ENCODE results near the gene ZNF785. TPM values are rescaled to one million over a fixed set of nuclear protein-coding genes. Genes with fewer than 3 reads are reported as not detected.
"Not testable (repeated sequence)": the region's sequence is repeated elsewhere in the genome, so short reads cannot be mapped to it uniquely, and the experiment has no call there.

ZNF785 gene
- total RNA-seq, 1 donor: 8.1 TPM

- H3K4me3 ChIP-seq (ENCODE audit: low read depth, low read length): no peak overlapping the region
- TF ChIP-seq, protein P1, sequence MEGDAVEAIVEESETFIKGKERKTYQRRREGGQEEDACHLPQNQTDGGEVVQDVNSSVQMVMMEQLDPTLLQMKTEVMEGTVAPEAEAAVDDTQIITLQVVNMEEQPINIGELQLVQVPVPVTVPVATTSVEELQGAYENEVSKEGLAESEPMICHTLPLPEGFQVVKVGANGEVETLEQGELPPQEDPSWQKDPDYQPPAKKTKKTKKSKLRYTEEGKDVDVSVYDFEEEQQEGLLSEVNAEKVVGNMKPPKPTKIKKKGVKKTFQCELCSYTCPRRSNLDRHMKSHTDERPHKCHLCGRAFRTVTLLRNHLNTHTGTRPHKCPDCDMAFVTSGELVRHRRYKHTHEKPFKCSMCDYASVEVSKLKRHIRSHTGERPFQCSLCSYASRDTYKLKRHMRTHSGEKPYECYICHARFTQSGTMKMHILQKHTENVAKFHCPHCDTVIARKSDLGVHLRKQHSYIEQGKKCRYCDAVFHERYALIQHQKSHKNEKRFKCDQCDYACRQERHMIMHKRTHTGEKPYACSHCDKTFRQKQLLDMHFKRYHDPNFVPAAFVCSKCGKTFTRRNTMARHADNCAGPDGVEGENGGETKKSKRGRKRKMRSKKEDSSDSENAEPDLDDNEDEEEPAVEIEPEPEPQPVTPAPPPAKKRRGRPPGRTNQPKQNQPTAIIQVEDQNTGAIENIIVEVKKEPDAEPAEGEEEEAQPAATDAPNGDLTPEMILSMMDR (IDR thresholded peaks at IDR 0.05; ENCODE audit: insufficient read depth, low read length): no peak
- DNase-seq (ENCODE audit: low read depth): no peak
These were observed 46.2 kb downstream of the ZNF785 start for GRCh38 chr16:30539000-30539964.

- H3K4me3 ChIP-seq (ENCODE audit: low read depth, low read length); DNase-seq (ENCODE audit: low read depth): not testable (repeated sequence)
These were observed 49.0 kb downstream of the ZNF785 start for GRCh38 chr16:30536391-30537024.

DNA sequence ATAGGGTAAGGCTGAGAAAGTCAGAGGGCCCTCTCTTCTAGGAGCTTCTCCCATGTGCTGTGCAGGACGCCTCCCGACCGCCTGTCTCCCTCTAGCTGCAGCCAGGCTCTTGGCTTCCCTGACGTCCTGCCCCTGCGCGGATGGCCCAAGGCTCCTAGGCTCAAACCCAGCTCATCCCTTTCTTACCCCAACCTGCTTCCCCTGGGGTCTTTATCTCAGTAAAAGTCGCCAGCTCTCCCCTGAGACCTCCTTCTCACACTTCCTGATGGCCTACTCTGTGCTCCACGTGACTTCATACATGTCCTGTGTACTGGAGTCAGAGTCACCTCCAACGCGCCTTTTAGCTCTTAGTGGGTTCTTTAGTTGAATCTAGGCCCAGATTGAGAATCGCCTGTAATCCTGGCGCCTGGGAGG, 49.7 kb downstream of the ZNF785 start:
- TF ChIP-seq, protein P1 (IDR thresholded peaks at IDR 0.05; ENCODE audit: insufficient read depth, low read length): peak; percentile 74
- H3K4me3 ChIP-seq (ENCODE audit: low read depth, low read length): peak overlapping the region; percentile 75
- DNase-seq (ENCODE audit: low read depth): peak; percentile 66

GRCh38 chr16:30535106-30535776, 50.3 kb downstream of the ZNF785 start:
- peak overlapping the region; percentile 75 for H3K4me3 ChIP-seq (ENCODE audit: low read depth, low read length)
- TF ChIP-seq, protein P1 (IDR thresholded peaks at IDR 0.05; ENCODE audit: insufficient read depth, low read length): no peak
- no peak for DNase-seq (ENCODE audit: low read depth)

- peak within 1 kb of the TSS; percentile 75 for H3K4me3 ChIP-seq (ENCODE audit: low read depth, low read length)
- TF ChIP-seq, protein P1 (IDR thresholded peaks at IDR 0.05; ENCODE audit: insufficient read depth, low read length): no peak
- peak; percentile 82 for DNase-seq (ENCODE audit: low read depth)
These were observed 51.0 kb downstream of the ZNF785 start, which contains the start of gene ZNF747 for GRCh38 chr16:30534368-30535105. Gene ZNF747 (minus strand): TSS chr16:30534858. CDS start chr16:30534679, 179 bp downstream.

DNA sequence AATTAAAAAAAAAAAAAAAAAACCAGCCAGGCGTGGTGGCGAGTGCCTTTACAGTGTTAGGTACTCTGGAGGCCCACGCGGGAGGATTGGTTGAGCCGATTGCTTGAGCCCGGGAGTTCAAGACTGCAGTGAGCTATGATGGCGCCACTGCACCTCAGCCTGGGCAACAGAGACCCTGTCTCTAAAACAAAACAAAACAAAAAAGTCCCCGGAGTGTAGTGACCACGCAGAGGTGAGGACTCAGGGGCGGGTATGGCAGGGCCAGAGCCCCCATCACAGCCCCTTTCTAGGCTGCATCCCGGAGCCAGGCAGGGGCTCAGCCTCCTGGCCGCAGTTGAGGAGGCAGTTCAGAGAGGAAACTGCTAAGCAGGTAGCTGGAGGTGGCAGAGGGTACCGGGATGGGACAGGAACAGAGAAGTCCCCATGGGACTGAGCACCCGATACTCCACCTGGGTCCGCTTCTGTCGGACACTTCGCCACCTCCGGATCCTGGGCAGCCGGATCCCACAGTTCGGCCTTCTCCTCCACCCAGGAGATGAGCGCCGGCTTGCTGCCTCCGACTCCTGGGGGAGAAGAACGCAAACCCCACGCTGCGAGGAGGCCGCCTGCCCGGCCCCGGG, 51.6 kb downstream of the ZNF785 start:
- no peak for DNase-seq (ENCODE audit: low read depth)
- TF ChIP-seq, protein P1 (IDR thresholded peaks at IDR 0.05; ENCODE audit: insufficient read depth, low read length): no peak
- peak overlapping the region; percentile 75 for H3K4me3 ChIP-seq (ENCODE audit: low read depth, low read length)

Measured in fibroblast of the aortic adventitia (primary cell).